ENCODE measurements around the gene RGS9.

DNA sequence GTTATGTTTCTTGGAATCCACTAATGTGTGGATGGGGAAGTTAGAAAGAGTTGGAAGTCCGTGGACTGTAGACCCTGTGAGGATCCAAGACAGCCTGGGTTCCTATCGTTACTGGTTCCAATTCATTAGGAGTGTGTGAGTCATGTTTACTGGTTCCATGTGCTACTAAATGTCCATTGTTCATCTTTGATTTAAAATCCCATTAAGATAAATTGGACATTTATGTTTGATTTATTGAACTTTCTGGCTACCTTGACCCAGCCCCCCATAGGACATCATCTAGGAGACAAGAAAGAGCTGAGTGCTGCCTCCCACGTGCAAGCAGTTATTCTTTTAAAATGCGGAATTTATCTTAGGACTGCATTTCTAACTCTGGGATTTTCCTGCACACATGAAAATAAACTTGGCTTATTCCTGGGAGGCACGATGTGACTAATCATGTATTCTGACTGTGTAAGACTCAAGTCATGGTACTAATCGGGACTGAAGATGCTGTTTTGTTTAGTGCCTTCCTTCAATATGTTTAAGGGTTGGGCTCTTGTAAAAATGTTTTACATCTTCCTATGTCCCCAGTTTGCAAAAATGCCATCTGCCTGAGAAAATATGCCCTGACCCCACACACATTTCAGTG, 53.4 kb downstream of the RGS9 start:
- TF ChIP-seq CTCF (conservative IDR thresholded peaks at IDR 0.05; ENCODE audit: low read depth, low read length) (no peak), EZH2 (IDR thresholded peaks at IDR 0.05; ENCODE audit: borderline replicate concordance, low read depth, low read length, poor library complexity, severe bottlenecking) (no peak)
